Stomach (tissue), 9 donors: ENCODE results near the gene TMCC1. TPM values are rescaled to one million over a fixed set of nuclear protein-coding genes. Genes with fewer than 3 reads are reported as not detected.

Experiments
- DNase-seq, 2 donors: peaks; one replicate each; pipeline versions ENCODE4 v3.0.0 to v3.0.0-alpha.2; 2013 to 2019
- H3K27ac ChIP-seq, 5 donors: fragments of 200-600 bp in 4 of 5; sonication (generic) in 4 of 5; one replicate each; pipeline ENCODE4 v1.5.1; 2013 to 2019; ENCODE audit warnings: mild to moderate bottlenecking in 1 of 5, moderate library complexity in 1 of 5
- H3K27me3 ChIP-seq, 3 donors: fragments of 200-600 bp; sonication (generic); one replicate each; pipeline ENCODE4 v1.5.1; 2017 to 2019; ENCODE audit warnings: mixed run types in 1 of 3
- H3K36me3 ChIP-seq, 4 donors: fragments of 200-600 bp; sonication (generic); 1 replicate in 3 of 4; 2 replicates in 1 of 4; pipeline ENCODE4 v1.5.1; 2016 to 2019
- H3K4me1 ChIP-seq, 4 donors: fragments of 200-600 bp; sonication (generic); one replicate each; pipeline ENCODE4 v1.5.1; 2016 to 2019
- H3K4me3 ChIP-seq, 4 donors: fragments of 200-600 bp; sonication (generic) in 3 of 4; one replicate each; pipeline ENCODE4 v1.5.1; 2016 to 2019; ENCODE audit warnings: mild to moderate bottlenecking in 1 of 4
- H3K9me3 ChIP-seq, 4 donors: fragments of 200-600 bp; sonication (generic); one replicate each; pipeline ENCODE4 v1.5.1; 2016 to 2019
- CTCF ChIP-seq, 7 experiments: fragments of 450-650 bp in 4 of 7; fragments of 200-600 bp in 3 of 7; sonication (generic) in 3 of 7; IDR thresholded peaks; one replicate each; pipeline ENCODE4 v1.5.1; 2016 to 2019; ENCODE audit warnings: antibody characterized with exemption in 7 of 7, control low read depth in 2 of 7, mild to moderate bottlenecking in 1 of 7
- EP300 ChIP-seq: sonication (generic); formaldehyde crosslinking; IDR thresholded peaks from one replicate; pipeline ENCODE4 v1.6.1; 2017; ENCODE audit warnings: antibody characterized with exemption
- POLR2A ChIP-seq, 4 donors: fragments of 450-650 bp; IDR thresholded peaks; one replicate each; pipeline ENCODE4 v1.6.1; 2016; ENCODE audit warnings: antibody characterized with exemption in 4 of 4, control low read depth in 2 of 4, mild to moderate bottlenecking in 1 of 4, moderate library complexity in 1 of 4
- POLR2AphosphoS5 ChIP-seq, 3 donors: sonication (generic); formaldehyde crosslinking; IDR thresholded peaks; one replicate each; pipeline ENCODE4 v1.6.1; 2016; ENCODE audit warnings: antibody characterized with exemption in 3 of 3
- WGBS, 5 donors: extraction: QIAGEN DNeasy Blood & Tissue Kit in 3 of 5; methylation state at CpG; one replicate each; pipeline versions ENCODE4 v1.1.5 to v1.1.7; 2013 to 2018; 5-methylcytosine and 5-hydroxymethylcytosine counted together
- intact Hi-C: fragments of 100-400 bp; cut with DNase I; formaldehyde crosslinking; loops from one replicate; pipeline ENCODE4 v1.15.1; 2023; ENCODE audit warnings: low total_unique reads
- polyA plus RNA-seq, 3 donors: library from polyadenylated mRNA; stranded (reverse); fragments of 200-250 nt; gene quantifications; one replicate each; pipeline ENCODE4 v1.2.3, GENCODE V29; 2013
- total RNA-seq, 5 donors: library from RNA; depleted of rRNA; stranded (reverse); fragments of >200 nt; gene quantifications; one replicate each; pipeline versions ENCODE4 v1.1.0 to v1.2.3, GENCODE V29; 2014 to 2016
- donor health status: healthy with polysubstance abuse.
- donor health status: Bipolar disorder and iron deficiency.
- donor health status: healthy.

The TMCC1 gene
- total and polyA plus RNA-seq, 8 donors = 5.0 to 26.6 (median 9.3) TPM

DNA sequence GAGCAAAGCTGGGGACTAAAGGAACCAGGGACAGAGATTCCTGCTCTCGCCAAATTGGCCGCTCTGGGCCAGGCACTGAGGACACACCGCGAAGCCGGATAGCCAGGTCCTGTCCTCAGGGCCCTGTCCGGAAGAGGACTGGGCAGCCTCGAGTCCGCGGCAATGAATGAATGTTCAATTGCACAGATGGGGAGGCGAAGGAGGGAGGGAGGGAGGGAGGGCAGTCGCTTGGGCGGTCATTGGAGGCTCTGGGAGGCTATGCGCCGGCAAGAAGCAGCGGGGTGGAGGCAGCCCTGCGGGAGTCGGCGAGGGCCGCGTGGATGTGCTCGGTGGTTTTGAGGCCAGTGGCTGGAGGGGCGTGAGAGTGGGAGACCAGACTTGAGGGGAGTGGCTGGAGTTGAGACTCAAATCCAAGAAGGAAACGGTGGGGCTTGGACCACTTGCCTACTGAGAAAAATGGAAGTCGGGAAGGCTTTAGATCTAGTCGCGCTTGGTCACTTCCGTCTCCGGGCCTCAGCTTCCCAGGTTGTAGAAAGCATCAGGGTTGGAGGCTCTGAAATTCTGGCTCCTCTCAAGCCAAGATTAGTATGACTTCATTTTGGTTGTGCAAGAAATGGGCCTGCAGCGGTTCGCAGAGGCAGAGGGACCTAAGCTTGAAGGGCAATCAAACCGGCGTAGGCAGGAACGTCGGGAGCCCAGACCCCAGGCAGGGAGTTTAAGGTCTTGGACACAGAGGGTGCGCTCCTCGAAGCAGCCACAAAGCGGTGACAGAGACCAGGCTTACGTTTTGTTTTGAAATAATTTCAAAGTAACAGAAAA is 266.0 kb downstream of the TMCC1 start:
- Histone ChIP-seq H3K4me3 (peak overlapping the region; percentile 53 to 67 (median 58)), H3K27ac (peak overlapping the region; percentile 93 to 99 (median 97)), H3K27me3 (no peaks in the 10 kb centered on the region), H3K4me1 (peaks cover 56 to 62% (median 60%) of the 10 kb centered on the region in 4 donors), H3K36me3 (no peaks in the 10 kb centered on the region), H3K9me3 (no peaks in the 10 kb centered on the region)
- WGBS, 5 donors = 1 to 2% (median 1%) methylated on average over 37 to 38 of the region's 38 CpGs
- peak; percentile 65 to 94 for DNase-seq
- TF ChIP-seq POLR2AphosphoS5 (IDR thresholded peaks at IDR 0.05) (peak in 1 of 3 donors; percentile 22), POLR2A (IDR thresholded peaks at IDR 0.05) (no peak), CTCF (IDR thresholded peaks at IDR 0.05) (peak in 5 of 7 experiments; percentile 66 to 86 (median 69))
- intact Hi-C loops = no loop called here

- peak overlapping the region; percentile 53 to 67 (median 58) for H3K4me3 ChIP-seq
- H3K27ac ChIP-seq = peak overlapping the region; percentile 93 to 99 (median 97)
- peak in 2 of 3 donors; percentile 77 to 92 for TF ChIP-seq POLR2AphosphoS5 (IDR thresholded peaks at IDR 0.05)
- TF ChIP-seq CTCF (IDR thresholded peaks at IDR 0.05) = peak in 1 of 7 experiments; percentile 21
- TF ChIP-seq EP300 = no peak
- peak in 2 of 4 donors; percentile 42 to 77 for TF ChIP-seq POLR2A (IDR thresholded peaks at IDR 0.05)
- H3K27me3 ChIP-seq = no peaks in the 10 kb centered on the region
- intact Hi-C loops = no loop called here
- H3K36me3 ChIP-seq = no peaks in the 10 kb centered on the region
- no peaks in the 10 kb centered on the region for H3K9me3 ChIP-seq
- peak; percentile 94 to 95 for DNase-seq
- WGBS, 5 donors = 0 to 1% (median 1%) methylated on average over 10 to 49 of the region's 49 CpGs
- H3K4me1 ChIP-seq = peaks cover 60 to 69% (median 65%) of the 10 kb centered on the region in 4 donors
These were observed 266.7 kb downstream of the TMCC1 start for GRCh38 chr3:129626744-129627349.

GRCh38 chr3:129625072-129625874 is 268.2 kb downstream of the TMCC1 start:
- H3K9me3 ChIP-seq = no peaks in the 10 kb centered on the region
- WGBS, 5 donors = 72 to 80% (median 75%) methylated on average over 11 to 12 of the region's 12 CpGs
- TF ChIP-seq POLR2AphosphoS5 (IDR thresholded peaks at IDR 0.05) (no peak), CTCF (IDR thresholded peaks at IDR 0.05) (no peak), EP300 (no peak), POLR2A (IDR thresholded peaks at IDR 0.05) (no peak)
- no peak overlapping the region for H3K4me3 ChIP-seq
- H3K27me3 ChIP-seq = no peaks in the 10 kb centered on the region
- H3K36me3 ChIP-seq = no peaks in the 10 kb centered on the region
- peak overlapping the region; percentile 72 to 99 (median 97) for H3K27ac ChIP-seq
- peak in 1 of 2 donors; percentile 23 for DNase-seq
- intact Hi-C loops = no loop called here
- H3K4me1 ChIP-seq = peaks cover 60 to 77% (median 70%) of the 10 kb centered on the region in 4 donors
